ENCODE data around the gene GUCD1.

- TF ChIP-seq EZH2 (IDR thresholded peaks at IDR 0.05; ENCODE audit: low read length), result no peak
- TF ChIP-seq CTCF (optimal IDR thresholded peaks at IDR 0.05 in 1 of 3, IDR thresholded peaks at IDR 0.05 in 1 of 3, conservative IDR thresholded peaks at IDR 0.05 in 1 of 3; ENCODE audit: extremely low read depth in 1 of 3, insufficient read depth in 2 of 3, low read length in 3 of 3), result no peak
Observed at GRCh38 chr22:24566899-24567511, 12.1 kb upstream of the GUCD1 start.
